NB4 (cell line): ENCODE data around the gene RNF217.

Experiments used
- MAX ChIP-seq: IDR thresholded peaks from 2 replicates; pipeline ENCODE4 v1.6.1; 2011; ENCODE audit warnings: low read depth, low read length
- MYC ChIP-seq: IDR thresholded peaks from 2 replicates; pipeline ENCODE4 v1.6.1; 2011; ENCODE audit warnings: low read depth, low read length
- POLR2A ChIP-seq: IDR thresholded peaks from 2 replicates; pipeline ENCODE4 v1.6.1; 2011; ENCODE audit warnings: mild to moderate bottlenecking; ENCODE audit not compliant: insufficient read length; ENCODE audit errors: extremely low read depth
- TF ChIP-seq, protein P1 (sequence below): IDR thresholded peaks from one replicate; pipeline ENCODE4 v1.5.1; 2012; ENCODE audit warnings: low read depth, low read length

DNA sequence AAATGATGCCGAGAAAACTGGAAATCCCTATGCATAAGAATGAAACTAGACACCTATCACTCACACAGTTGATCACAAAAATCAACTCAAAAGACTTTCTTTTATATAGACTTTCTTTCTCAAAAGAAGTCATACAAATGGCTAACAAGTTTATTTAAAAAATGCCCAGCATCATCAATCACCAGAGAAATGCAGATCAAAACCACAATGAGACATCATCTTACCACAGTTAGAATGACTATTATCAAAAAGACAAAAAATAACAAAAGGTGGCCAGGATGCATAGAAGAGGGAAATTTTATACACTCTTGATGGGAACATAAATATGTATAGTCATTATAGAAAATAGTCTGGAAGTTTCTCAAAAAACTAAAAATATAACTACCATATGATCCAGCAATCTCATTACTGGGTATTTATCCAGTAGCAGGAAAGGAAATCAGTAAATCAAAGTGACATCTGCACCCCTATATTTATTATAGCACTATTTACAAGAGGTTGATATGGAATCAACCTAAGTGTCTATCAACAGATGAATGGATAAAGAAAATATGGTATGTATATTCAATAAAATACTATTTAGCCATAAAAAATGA, 3.4 kb upstream of the RNF217 start:
- TF ChIP-seq MYC (no peak), POLR2A (no peak), MAX (no peak)
- TF ChIP-seq, protein P1, sequence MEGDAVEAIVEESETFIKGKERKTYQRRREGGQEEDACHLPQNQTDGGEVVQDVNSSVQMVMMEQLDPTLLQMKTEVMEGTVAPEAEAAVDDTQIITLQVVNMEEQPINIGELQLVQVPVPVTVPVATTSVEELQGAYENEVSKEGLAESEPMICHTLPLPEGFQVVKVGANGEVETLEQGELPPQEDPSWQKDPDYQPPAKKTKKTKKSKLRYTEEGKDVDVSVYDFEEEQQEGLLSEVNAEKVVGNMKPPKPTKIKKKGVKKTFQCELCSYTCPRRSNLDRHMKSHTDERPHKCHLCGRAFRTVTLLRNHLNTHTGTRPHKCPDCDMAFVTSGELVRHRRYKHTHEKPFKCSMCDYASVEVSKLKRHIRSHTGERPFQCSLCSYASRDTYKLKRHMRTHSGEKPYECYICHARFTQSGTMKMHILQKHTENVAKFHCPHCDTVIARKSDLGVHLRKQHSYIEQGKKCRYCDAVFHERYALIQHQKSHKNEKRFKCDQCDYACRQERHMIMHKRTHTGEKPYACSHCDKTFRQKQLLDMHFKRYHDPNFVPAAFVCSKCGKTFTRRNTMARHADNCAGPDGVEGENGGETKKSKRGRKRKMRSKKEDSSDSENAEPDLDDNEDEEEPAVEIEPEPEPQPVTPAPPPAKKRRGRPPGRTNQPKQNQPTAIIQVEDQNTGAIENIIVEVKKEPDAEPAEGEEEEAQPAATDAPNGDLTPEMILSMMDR: no peak
